Bronchial epithelial cell (primary cell): ENCODE data around the gene NHLRC1. TPM values are rescaled to one million over a fixed set of nuclear protein-coding genes. Genes with fewer than 3 reads are reported as not detected.

Source experiments
- DNase-seq: peaks from one replicate; pipeline ENCODE4 v3.0.0-alpha.2; 2010; ENCODE audit warnings: low read depth
- FAIRE-seq: peaks from 2 replicates; lab custom pipeline; 2011; peaks lifted over from hg19 to GRCh38; lab: Jason Lieb, UNC
- H3K27me3 ChIP-seq: 2 replicates; pipeline ENCODE4 v1.5.1; 2011; ENCODE audit warnings: low read length; ENCODE audit not compliant: control insufficient read depth, insufficient read depth
- H3K36me3 ChIP-seq: 2 replicates; pipeline ENCODE4 v1.5.1; 2011; ENCODE audit warnings: low read length; ENCODE audit not compliant: control insufficient read depth, insufficient read depth
- H3K4me3 ChIP-seq: 2 replicates; pipeline ENCODE4 v1.5.1; 2011; ENCODE audit warnings: mild to moderate bottlenecking, low read depth, low read length, control low read depth
- CTCF ChIP-seq: IDR thresholded peaks from 2 replicates; pipeline ENCODE4 v1.5.1; 2011; ENCODE audit warnings: mild to moderate bottlenecking, moderate library complexity, low read length, control low read depth, inconsistent platforms; ENCODE audit not compliant: insufficient read depth, severe bottlenecking
- total RNA-seq: library from RNA; depleted of rRNA; stranded (reverse); fragments of >200 nt; gene quantifications from 2 replicates; pipeline ENCODE4 v1.2.1, GENCODE V29; 2014

The NHLRC1 gene
- total RNA-seq, 1 donor from 2014 or later, result 1.6 TPM

- FAIRE-seq (no peak), DNase-seq (no peak)
- Histone ChIP-seq H3K4me3 (no peak overlapping the region), H3K27me3 (no peaks in the 10 kb centered on the region), H3K36me3 (peaks cover 8% of the 10 kb centered on the region)
- TF ChIP-seq CTCF, result no peak
These were observed 13.8 kb upstream of the NHLRC1 start for GRCh38 chr6:18136260-18136659.

- FAIRE-seq (no peak), DNase-seq (no peak)
- Histone ChIP-seq H3K4me3 (no peak overlapping the region), H3K36me3 (peaks cover 4% of the 10 kb centered on the region), H3K27me3 (no peaks in the 10 kb centered on the region)
- no peak for TF ChIP-seq CTCF
These were observed 12.7 kb upstream of the NHLRC1 start for GRCh38 chr6:18135171-18135570.

GRCh38 chr6:18132346-18132745, 9.9 kb upstream of the NHLRC1 start:
- Histone ChIP-seq H3K27me3 (no peaks in the 10 kb centered on the region), H3K4me3 (no peak overlapping the region), H3K36me3 (peaks cover 3% of the 10 kb centered on the region)
- no peak for TF ChIP-seq CTCF
- no peak for FAIRE-seq
- DNase-seq, result no peak

- H3K27me3 ChIP-seq, result no peaks in the 10 kb centered on the region
- TF ChIP-seq CTCF, result no peak
- DNase-seq (no peak), FAIRE-seq (no peak)
- H3K36me3 ChIP-seq, result no peaks in the 10 kb centered on the region
- H3K4me3 ChIP-seq, result no peak overlapping the region
These were observed 3.6 kb upstream of the NHLRC1 start for GRCh38 chr6:18126121-18126520.

- Histone ChIP-seq H3K4me3 (no peak overlapping the region), H3K27me3 (no peaks in the 10 kb centered on the region), H3K36me3 (no peaks in the 10 kb centered on the region)
- FAIRE-seq (no peak), DNase-seq (no peak)
- TF ChIP-seq CTCF, result no peak
These were observed 823 bp downstream of the NHLRC1 start for GRCh38 chr6:18121580-18122127.

GRCh38 chr6:18119236-18119635, 3.2 kb downstream of the NHLRC1 start:
- TF ChIP-seq CTCF, result no peak
- no peaks in the 10 kb centered on the region for H3K36me3 ChIP-seq
- FAIRE-seq (no peak), DNase-seq (peak; percentile 3)
- H3K27me3 ChIP-seq, result no peaks in the 10 kb centered on the region
- no peak overlapping the region for H3K4me3 ChIP-seq
